ENCODE measurements around the gene FOXP1. TPM values are rescaled to one million over a fixed set of nuclear protein-coding genes. Genes with fewer than 3 reads are reported as not detected.

The FOXP1 gene
- total and polyA plus RNA-seq, 8 donors: 13.4 to 74.1 (median 44.1) TPM

GRCh38 chr3:71429597-71429988 is 153.9 kb downstream of the FOXP1 start:
- 68 to 81% methylated on average over 5 of the region's 5 CpGs for WGBS, 2 donors

GRCh38 chr3:71428841-71429596 is 154.5 kb downstream of the FOXP1 start:
- FAIRE-seq (no peak), DNase-seq (peak in 4 of 6 donors; percentile 29 to 65 (median 48)), ATAC-seq (peak; percentile 64 to 91 (median 85))
- no peaks in the 10 kb centered on the region for H3K36me3 ChIP-seq
- TF ChIP-seq CTCF (IDR thresholded peaks at IDR 0.05): no peak
- H3K27ac ChIP-seq: peak overlapping the region in 2 of 4 donors; percentile 64 to 65
- 8 to 10% methylated on average over 17 of the region's 17 CpGs for WGBS, 2 donors
- no peaks in the 10 kb centered on the region for H3K9me3 ChIP-seq
- peak overlapping the region in 1 of 4 donors; percentile 2 for H3K4me3 ChIP-seq
- intact Hi-C loops (cut with DNase I): no loop called here
- no peaks in the 10 kb centered on the region for H3K27me3 ChIP-seq
- peaks cover 0 to 16% (median 0%) of the 10 kb centered on the region in 3 donors for H3K4me1 ChIP-seq

More at GRCh38 chr3:71429597-71429988, 153.9 kb downstream of the FOXP1 start:
- Histone ChIP-seq H3K9me3 (no peaks in the 10 kb centered on the region), H3K27ac (peak overlapping the region in 2 of 4 donors; percentile 64 to 65), H3K4me1 (peaks cover 0 to 16% (median 0%) of the 10 kb centered on the region in 3 donors), H3K4me3 (no peak overlapping the region), H3K36me3 (no peaks in the 10 kb centered on the region), H3K27me3 (no peaks in the 10 kb centered on the region)
- intact Hi-C loops (cut with DNase I): no loop called here
- FAIRE-seq (no peak), ATAC-seq (no peak), DNase-seq (no peak)
- TF ChIP-seq CTCF (IDR thresholded peaks at IDR 0.05): no peak

- WGBS, 2 donors: 66% methylated on average over 2 of the region's 2 CpGs
- DNase-seq: no peak
- intact Hi-C loops (cut with DNase I): no loop called here
- Histone ChIP-seq H3K36me3 (no peaks in the 10 kb centered on the region), H3K4me1 (peaks cover 0 to 20% (median 0%) of the 10 kb centered on the region in 3 donors), H3K9me3 (no peaks in the 10 kb centered on the region), H3K4me3 (no peak overlapping the region), H3K27me3 (no peaks in the 10 kb centered on the region), H3K27ac (no peak overlapping the region)
- no peak for FAIRE-seq
- ATAC-seq: no peak
- TF ChIP-seq CTCF (IDR thresholded peaks at IDR 0.05): no peak
These were observed 157.9 kb downstream of the FOXP1 start for GRCh38 chr3:71425491-71426071.

- H3K4me1 ChIP-seq: peaks cover 0 to 7% (median 0%) of the 10 kb centered on the region in 3 donors
- DNase-seq: peak in 1 of 6 donors; percentile 16
- H3K9me3 ChIP-seq: no peaks in the 10 kb centered on the region
- H3K4me3 ChIP-seq: no peak overlapping the region
- no peaks in the 10 kb centered on the region for H3K27me3 ChIP-seq
- H3K27ac ChIP-seq: no peak overlapping the region
- intact Hi-C loops (cut with DNase I): no loop called here
- 73 to 77% methylated on average over 12 of the region's 12 CpGs for WGBS, 2 donors
- no peak for TF ChIP-seq CTCF (IDR thresholded peaks at IDR 0.05)
- peak in 2 of 4 donors; percentile 26 to 32 for ATAC-seq
- no peaks in the 10 kb centered on the region for H3K36me3 ChIP-seq
- no peak for FAIRE-seq
These were observed 160.2 kb downstream of the FOXP1 start for GRCh38 chr3:71423151-71423906.
